ENCODE data around the gene SUMO3. TPM values are rescaled to one million over a fixed set of nuclear protein-coding genes. Genes with fewer than 3 reads are reported as not detected.

Gene SUMO3
- polyA plus RNA-seq, 1 experiment = 82.6 TPM

DNA sequence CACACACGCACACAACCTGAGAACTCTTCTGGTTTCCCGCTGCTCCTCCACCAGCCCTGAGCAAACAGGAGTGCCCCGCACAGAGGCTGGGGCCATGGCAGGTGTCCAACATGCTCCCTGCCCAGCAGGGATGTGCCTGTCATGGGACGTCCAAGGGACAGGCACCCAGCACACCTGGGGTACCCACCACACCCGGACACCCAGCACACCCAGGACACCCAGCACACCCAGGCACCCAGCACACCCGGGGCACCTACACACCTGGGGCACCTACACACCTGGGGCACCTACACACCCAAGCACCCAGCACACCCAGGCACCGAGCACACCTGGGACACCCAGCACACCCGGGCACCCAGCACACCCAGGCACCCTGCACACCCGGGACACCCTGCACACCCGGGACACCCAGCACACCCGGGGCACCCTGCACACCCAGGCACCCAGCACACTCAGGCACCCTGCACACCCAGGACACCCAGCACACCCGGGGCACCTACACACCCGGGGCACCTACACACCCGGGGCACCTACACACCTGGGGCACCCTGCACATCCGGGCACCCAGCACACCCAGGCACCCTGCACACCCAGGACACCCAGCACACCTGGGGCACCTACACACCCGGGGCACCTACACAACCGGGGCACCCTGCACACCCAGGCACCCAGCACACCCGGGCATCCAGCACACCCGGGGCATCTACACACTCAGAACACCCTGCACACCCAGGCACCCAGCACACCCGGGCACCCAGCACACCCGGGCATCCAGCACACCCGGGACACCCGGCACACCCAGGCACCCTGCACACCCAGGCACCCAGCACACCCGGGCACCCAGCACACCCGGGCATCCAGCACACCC is 54.2 kb downstream of the SUMO3 start:
- CTCF ChIA-PET = interaction anchor here (0.9 to 1.3 kb wide), 3 partner anchors 8 to 145 kb away, joined by 3 to 4 read pairs (median 3); no protein-coding TSS in a partner anchor
- DNase-seq (ENCODE audit: low read depth) = no peak

DNA sequence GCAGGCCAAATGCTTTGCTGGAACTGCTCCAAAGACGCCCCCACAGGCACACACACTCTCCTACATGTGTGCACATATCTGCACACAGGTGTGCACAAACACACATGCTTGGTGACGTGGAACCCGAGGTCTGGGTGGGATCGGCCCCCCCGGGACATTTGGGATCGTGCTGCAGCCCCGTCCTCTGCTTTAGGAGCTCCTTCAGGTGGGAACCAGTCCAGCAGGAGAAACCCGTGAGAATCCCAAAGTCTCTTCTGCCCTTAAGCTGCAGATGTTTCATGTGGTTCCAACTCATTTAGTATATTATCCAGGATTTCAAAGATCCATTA is 54.8 kb downstream of the SUMO3 start:
- POLR2A ChIA-PET = no interaction called here
- Histone ChIP-seq H3K36me3 (ENCODE audit: control insufficient read depth, insufficient read depth, low read length) (no peaks in the 10 kb centered on the region), H3K27me3 (ENCODE audit: control insufficient read depth, insufficient read depth, low read length) (no peaks in the 10 kb centered on the region), H3K4me3 (ENCODE audit: low read depth, low read length) (no peak overlapping the region)
- TF ChIP-seq, protein P1, sequence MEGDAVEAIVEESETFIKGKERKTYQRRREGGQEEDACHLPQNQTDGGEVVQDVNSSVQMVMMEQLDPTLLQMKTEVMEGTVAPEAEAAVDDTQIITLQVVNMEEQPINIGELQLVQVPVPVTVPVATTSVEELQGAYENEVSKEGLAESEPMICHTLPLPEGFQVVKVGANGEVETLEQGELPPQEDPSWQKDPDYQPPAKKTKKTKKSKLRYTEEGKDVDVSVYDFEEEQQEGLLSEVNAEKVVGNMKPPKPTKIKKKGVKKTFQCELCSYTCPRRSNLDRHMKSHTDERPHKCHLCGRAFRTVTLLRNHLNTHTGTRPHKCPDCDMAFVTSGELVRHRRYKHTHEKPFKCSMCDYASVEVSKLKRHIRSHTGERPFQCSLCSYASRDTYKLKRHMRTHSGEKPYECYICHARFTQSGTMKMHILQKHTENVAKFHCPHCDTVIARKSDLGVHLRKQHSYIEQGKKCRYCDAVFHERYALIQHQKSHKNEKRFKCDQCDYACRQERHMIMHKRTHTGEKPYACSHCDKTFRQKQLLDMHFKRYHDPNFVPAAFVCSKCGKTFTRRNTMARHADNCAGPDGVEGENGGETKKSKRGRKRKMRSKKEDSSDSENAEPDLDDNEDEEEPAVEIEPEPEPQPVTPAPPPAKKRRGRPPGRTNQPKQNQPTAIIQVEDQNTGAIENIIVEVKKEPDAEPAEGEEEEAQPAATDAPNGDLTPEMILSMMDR (IDR thresholded peaks at IDR 0.05; ENCODE audit: insufficient read depth, low read depth, low read length) = no peak
- no peak for DNase-seq (ENCODE audit: low read depth)
- CTCF ChIA-PET = no interaction called here

More for the DNA sequence above, 54.2 kb downstream of the SUMO3 start:
- POLR2A ChIA-PET = no interaction called here
- H3K36me3 ChIP-seq (ENCODE audit: control insufficient read depth, insufficient read depth, low read length) = peaks cover 2% of the 10 kb centered on the region; the same call in 1 of the 2 replicates
- TF ChIP-seq, protein P1 (IDR thresholded peaks at IDR 0.05; ENCODE audit: insufficient read depth, low read depth, low read length) = no peak
- no peak overlapping the region for H3K4me3 ChIP-seq (ENCODE audit: low read depth, low read length)
- no peaks in the 10 kb centered on the region for H3K27me3 ChIP-seq (ENCODE audit: control insufficient read depth, insufficient read depth, low read length)

DNA sequence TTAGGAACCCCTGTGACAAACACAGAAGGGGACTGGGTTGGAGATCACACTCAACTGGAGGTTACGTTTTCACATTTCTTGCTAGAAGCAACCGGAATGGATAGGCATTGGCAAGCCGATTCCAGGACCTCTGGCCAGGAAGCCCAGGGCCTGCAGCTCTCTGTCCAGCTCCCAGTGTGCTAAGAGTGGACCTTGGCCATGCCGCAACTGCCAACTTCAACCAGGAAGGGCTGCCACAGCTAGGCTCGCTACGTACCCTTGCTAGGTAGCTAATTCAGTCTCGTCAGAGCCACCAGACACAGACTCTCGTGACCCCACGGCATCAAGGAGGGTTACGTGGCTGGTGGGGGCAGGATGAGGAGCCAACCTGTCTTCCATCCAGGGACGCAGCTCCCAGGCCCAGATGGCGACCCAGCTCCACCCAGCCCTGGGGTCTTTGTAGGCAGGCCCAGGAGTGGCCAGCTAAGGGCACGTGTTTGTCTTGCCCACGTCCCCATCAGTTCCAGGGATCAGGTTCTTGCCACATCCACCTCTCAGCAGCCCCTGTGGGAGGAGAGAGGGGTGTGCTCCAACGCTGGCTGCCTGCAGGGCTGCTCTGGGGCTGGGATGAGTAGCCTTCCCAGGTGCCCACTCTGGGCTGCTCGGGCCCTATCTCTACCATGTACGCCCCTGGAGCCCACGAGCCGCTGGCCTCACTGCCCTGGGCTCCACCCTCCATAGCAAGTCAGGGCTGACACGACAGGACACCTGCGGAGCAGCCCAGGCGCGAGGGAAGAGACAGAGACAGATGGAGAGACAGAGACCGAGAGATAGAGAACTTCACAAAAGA is 55.4 kb downstream of the SUMO3 start:
- Histone ChIP-seq H3K27me3 (ENCODE audit: control insufficient read depth, insufficient read depth, low read length) (peaks cover 1% of the 10 kb centered on the region; the same call in 1 of the 2 replicates), H3K36me3 (ENCODE audit: control insufficient read depth, insufficient read depth, low read length) (no peaks in the 10 kb centered on the region), H3K4me3 (ENCODE audit: low read depth, low read length) (no peak overlapping the region)
- ChIA-PET POLR2A (no interaction called here), CTCF (interaction anchor here (1.8 kb wide), 1 partner anchor 31 kb away, joined by 9 read pairs; no protein-coding TSS in a partner anchor)
- DNase-seq (ENCODE audit: low read depth) = no peak
- TF ChIP-seq, protein P1 (IDR thresholded peaks at IDR 0.05; ENCODE audit: insufficient read depth, low read depth, low read length) = no peak

- DNase-seq (ENCODE audit: low read depth) = no peak
- no peaks in the 10 kb centered on the region for H3K36me3 ChIP-seq (ENCODE audit: control insufficient read depth, insufficient read depth, low read length)
- H3K4me3 ChIP-seq (ENCODE audit: low read depth, low read length) = no peak overlapping the region
- H3K27me3 ChIP-seq (ENCODE audit: control insufficient read depth, insufficient read depth, low read length) = peaks cover 1% of the 10 kb centered on the region; the same call in 1 of the 2 replicates
- ChIA-PET POLR2A (no interaction called here), CTCF (interaction anchor here (1.8 kb wide), 1 partner anchor 32 kb away, joined by 9 read pairs; no protein-coding TSS in a partner anchor)
- TF ChIP-seq, protein P1 (IDR thresholded peaks at IDR 0.05; ENCODE audit: insufficient read depth, low read depth, low read length) = no peak
Observed at GRCh38 chr21:44761747-44762208, 56.1 kb downstream of the SUMO3 start.
